Large intestine (tissue), 3 donors: ENCODE results near the gene EFNA3. TPM values are rescaled to one million over a fixed set of nuclear protein-coding genes. Genes with fewer than 3 reads are reported as not detected.

ENCODE experiments used
- DNase-seq, 2 donors: peaks; one replicate each; pipeline versions ENCODE4 v3.0.0 to v3.0.0-alpha.2; 2013
- H3K27ac ChIP-seq: one replicate; pipeline ENCODE4 v1.5.1; 2013; ENCODE audit warnings: low read length
- H3K27me3 ChIP-seq: 2 replicates; pipeline ENCODE4 v1.6.1; 2013; ENCODE audit warnings: low read length; ENCODE audit not compliant: control insufficient read depth, insufficient read depth
- H3K36me3 ChIP-seq: 2 replicates; pipeline ENCODE4 v1.6.1; 2013; ENCODE audit warnings: low read length; ENCODE audit not compliant: control insufficient read depth, insufficient read depth
- H3K4me1 ChIP-seq: one replicate; pipeline ENCODE4 v1.6.1; 2013; ENCODE audit warnings: low read length; ENCODE audit not compliant: control insufficient read depth, insufficient read depth
- H3K4me3 ChIP-seq: one replicate; pipeline ENCODE4 v1.5.1; 2013; ENCODE audit warnings: low read length
- H3K9me3 ChIP-seq: one replicate; pipeline ENCODE4 v1.6.1; 2013; ENCODE audit warnings: mild to moderate bottlenecking, low read depth, low read length, moderate library complexity; ENCODE audit not compliant: control insufficient read depth
- WGBS: methylation state at CpG from one replicate; pipeline ENCODE4 v1.1.5; 2013; ENCODE audit warnings: low lambda C conversion rate; ENCODE audit not compliant: insufficient coverage; 5-methylcytosine and 5-hydroxymethylcytosine counted together
- polyA plus RNA-seq: library from polyadenylated mRNA; unstranded; fragments of 120-200 nt; gene quantifications from one replicate; pipeline ENCODE4 v1.2.1, GENCODE V29; 2013

EFNA3 gene
- polyA plus RNA-seq, 1 donor: 9.6 TPM

- H3K27me3 ChIP-seq: peaks cover 51% of the 10 kb centered on the region
- no peak overlapping the region for H3K27ac ChIP-seq
- no CpG with 5 or more reads among the region's 21 CpGs for WGBS
- peaks cover 13% of the 10 kb centered on the region for H3K9me3 ChIP-seq
- peaks cover 56% of the 10 kb centered on the region for H3K4me1 ChIP-seq
- H3K36me3 ChIP-seq: no peaks in the 10 kb centered on the region
- peak overlapping the region; percentile 74 for H3K4me3 ChIP-seq
- DNase-seq: no peak
Observed at GRCh38 chr1:155083865-155084721, 5.5 kb downstream of the EFNA3 start.

GRCh38 chr1:155084722-155085503 is 6.3 kb downstream of the EFNA3 start:
- peak; percentile 94 to 99 for DNase-seq
- Histone ChIP-seq H3K36me3 (no peaks in the 10 kb centered on the region), H3K27ac (peak overlapping the region; percentile 91), H3K4me3 (peak overlapping the region; percentile 74), H3K27me3 (peaks cover 42% of the 10 kb centered on the region), H3K4me1 (peaks cover 51% of the 10 kb centered on the region), H3K9me3 (peaks cover 12% of the 10 kb centered on the region)
- no CpG with 5 or more reads among the region's 67 CpGs for WGBS

GRCh38 chr1:155085504-155086127 is 7.0 kb downstream of the EFNA3 start:
- H3K4me3 ChIP-seq: peak overlapping the region; percentile 74
- H3K27ac ChIP-seq: peak overlapping the region; percentile 91
- H3K4me1 ChIP-seq: peaks cover 44% of the 10 kb centered on the region
- DNase-seq: peak in 1 of 2 donors; percentile 66
- peaks cover 35% of the 10 kb centered on the region for H3K27me3 ChIP-seq
- WGBS: no CpG with 5 or more reads among the region's 32 CpGs
- peaks cover 6% of the 10 kb centered on the region for H3K9me3 ChIP-seq
- H3K36me3 ChIP-seq: no peaks in the 10 kb centered on the region

GRCh38 chr1:155086128-155086741 is 7.6 kb downstream of the EFNA3 start:
- DNase-seq: peak in 1 of 2 donors; percentile 62
- no peak overlapping the region for H3K27ac ChIP-seq
- H3K4me3 ChIP-seq: peak overlapping the region; percentile 74
- no peaks in the 10 kb centered on the region for H3K36me3 ChIP-seq
- H3K9me3 ChIP-seq: peaks cover 3% of the 10 kb centered on the region
- no CpG with 5 or more reads among the region's 24 CpGs for WGBS
- H3K27me3 ChIP-seq: peaks cover 29% of the 10 kb centered on the region
- peaks cover 41% of the 10 kb centered on the region for H3K4me1 ChIP-seq

GRCh38 chr1:155086856-155087535 is 8.4 kb downstream of the EFNA3 start:
- no CpG with 5 or more reads among the region's 8 CpGs for WGBS
- Histone ChIP-seq H3K36me3 (no peaks in the 10 kb centered on the region), H3K4me1 (peaks cover 45% of the 10 kb centered on the region), H3K9me3 (peaks cover 3% of the 10 kb centered on the region), H3K27ac (no peak overlapping the region), H3K27me3 (peaks cover 21% of the 10 kb centered on the region), H3K4me3 (no peak overlapping the region)
- DNase-seq: no peak

- no peaks in the 10 kb centered on the region for H3K36me3 ChIP-seq
- no peaks in the 10 kb centered on the region for H3K9me3 ChIP-seq
- H3K27ac ChIP-seq: no peak overlapping the region
- no peak overlapping the region for H3K4me3 ChIP-seq
- peaks cover 20% of the 10 kb centered on the region for H3K4me1 ChIP-seq
- WGBS: no CpG with 5 or more reads among the region's 29 CpGs
- H3K27me3 ChIP-seq: no peaks in the 10 kb centered on the region
- DNase-seq: peak; percentile 68 to 79
Observed at GRCh38 chr1:155091071-155092051, 12.7 kb downstream of the EFNA3 start.

GRCh38 chr1:155092131-155092530 is 13.5 kb downstream of the EFNA3 start:
- Histone ChIP-seq H3K36me3 (no peaks in the 10 kb centered on the region), H3K9me3 (no peaks in the 10 kb centered on the region), H3K27me3 (no peaks in the 10 kb centered on the region), H3K4me3 (no peak overlapping the region), H3K4me1 (peaks cover 17% of the 10 kb centered on the region), H3K27ac (no peak overlapping the region)
- no CpG with 5 or more reads among the region's 6 CpGs for WGBS
- DNase-seq: no peak

GRCh38 chr1:155092641-155093040 is 14.0 kb downstream of the EFNA3 start:
- WGBS: no CpG with 5 or more reads among the region's 12 CpGs
- H3K9me3 ChIP-seq: no peaks in the 10 kb centered on the region
- H3K27ac ChIP-seq: no peak overlapping the region
- H3K27me3 ChIP-seq: no peaks in the 10 kb centered on the region
- no peaks in the 10 kb centered on the region for H3K36me3 ChIP-seq
- DNase-seq: no peak
- peaks cover 17% of the 10 kb centered on the region for H3K4me1 ChIP-seq
- no peak overlapping the region for H3K4me3 ChIP-seq
